LNCaP clone FGC (cell line): ENCODE measurements around the gene RGS3.

Experiments used
- DNase-seq: peaks from one replicate; pipeline ENCODE4 v3.0.0-alpha.2; 2011; ENCODE audit warnings: low read depth
- H3K4me3 ChIP-seq: 2 replicates; pipeline ENCODE4 v1.5.1; 2011; ENCODE audit warnings: mild to moderate bottlenecking, low read depth, low read length, control low read depth
- TF ChIP-seq, protein P1 (sequence below): IDR thresholded peaks from 2 replicates; pipeline ENCODE4 v1.5.1; 2012; ENCODE audit warnings: mild to moderate bottlenecking; ENCODE audit not compliant: control insufficient read depth, insufficient read depth; ENCODE audit errors: extremely low read depth

Gene RGS3

GRCh38 chr9:113449376-113449775 lies 14.2 kb upstream of the RGS3 start:
- no peak overlapping the region for H3K4me3 ChIP-seq
- TF ChIP-seq, protein P1, sequence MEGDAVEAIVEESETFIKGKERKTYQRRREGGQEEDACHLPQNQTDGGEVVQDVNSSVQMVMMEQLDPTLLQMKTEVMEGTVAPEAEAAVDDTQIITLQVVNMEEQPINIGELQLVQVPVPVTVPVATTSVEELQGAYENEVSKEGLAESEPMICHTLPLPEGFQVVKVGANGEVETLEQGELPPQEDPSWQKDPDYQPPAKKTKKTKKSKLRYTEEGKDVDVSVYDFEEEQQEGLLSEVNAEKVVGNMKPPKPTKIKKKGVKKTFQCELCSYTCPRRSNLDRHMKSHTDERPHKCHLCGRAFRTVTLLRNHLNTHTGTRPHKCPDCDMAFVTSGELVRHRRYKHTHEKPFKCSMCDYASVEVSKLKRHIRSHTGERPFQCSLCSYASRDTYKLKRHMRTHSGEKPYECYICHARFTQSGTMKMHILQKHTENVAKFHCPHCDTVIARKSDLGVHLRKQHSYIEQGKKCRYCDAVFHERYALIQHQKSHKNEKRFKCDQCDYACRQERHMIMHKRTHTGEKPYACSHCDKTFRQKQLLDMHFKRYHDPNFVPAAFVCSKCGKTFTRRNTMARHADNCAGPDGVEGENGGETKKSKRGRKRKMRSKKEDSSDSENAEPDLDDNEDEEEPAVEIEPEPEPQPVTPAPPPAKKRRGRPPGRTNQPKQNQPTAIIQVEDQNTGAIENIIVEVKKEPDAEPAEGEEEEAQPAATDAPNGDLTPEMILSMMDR = no peak
- DNase-seq = no peak

- no peak for DNase-seq
- TF ChIP-seq, protein P1 = no peak
- H3K4me3 ChIP-seq = no peak overlapping the region
Measured at GRCh38 chr9:113452113-113452605, 11.4 kb upstream of the RGS3 start.

- no peak for DNase-seq
- H3K4me3 ChIP-seq = no peak overlapping the region
- TF ChIP-seq, protein P1 = no peak
Measured at GRCh38 chr9:113454914-113455761, 8.4 kb upstream of the RGS3 start.

DNA sequence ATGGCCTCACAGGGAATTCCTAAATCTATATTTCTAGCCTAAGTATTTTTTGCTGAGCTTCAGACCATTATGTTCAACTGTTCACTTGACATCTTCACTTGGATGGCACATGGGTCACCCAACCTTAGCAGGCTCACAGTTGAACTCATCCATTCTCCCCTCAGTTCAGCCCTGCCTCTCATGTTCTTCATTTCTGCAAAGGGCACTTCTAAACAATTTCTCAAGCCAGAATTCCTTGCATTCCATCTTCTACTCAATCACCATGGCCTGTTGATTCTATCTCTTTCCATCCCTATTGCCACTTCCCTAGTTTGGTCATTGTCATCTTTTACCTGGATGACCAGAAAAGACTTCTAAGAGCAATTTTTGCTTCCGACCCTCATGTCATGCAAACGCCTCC lies 7.3 kb upstream of the RGS3 start:
- TF ChIP-seq, protein P1 = no peak
- H3K4me3 ChIP-seq = no peak overlapping the region
- no peak for DNase-seq

DNA sequence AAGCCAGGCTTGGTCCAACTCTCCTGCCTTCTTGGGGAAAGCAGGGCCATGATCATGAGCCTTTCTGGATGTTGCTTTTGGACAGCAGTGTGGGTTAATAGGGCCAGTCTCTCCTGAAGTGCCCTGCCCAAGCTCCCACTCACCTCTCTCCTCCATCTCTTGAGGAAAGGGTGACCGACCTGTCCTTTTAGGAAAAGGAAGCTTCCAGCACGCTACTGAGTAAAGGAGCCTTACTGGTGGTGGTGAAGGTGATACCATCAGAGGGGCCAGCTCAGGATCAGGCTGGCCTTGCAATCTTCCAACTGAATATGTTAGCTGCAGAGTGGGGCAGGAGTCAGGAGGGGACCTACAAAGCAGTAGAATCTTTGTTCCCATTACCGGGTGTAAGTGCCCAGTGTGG lies 2.2 kb upstream of the RGS3 start:
- no peak overlapping the region for H3K4me3 ChIP-seq
- no peak for DNase-seq
- TF ChIP-seq, protein P1 = no peak

- DNase-seq = no peak
- no peak overlapping the region for H3K4me3 ChIP-seq
- TF ChIP-seq, protein P1 = no peak
Measured at GRCh38 chr9:113461943-113462342, 1.6 kb upstream of the RGS3 start.
